Sigmoid colon (tissue), 7 donors: Measurements from ENCODE around the gene QKI. TPM values are rescaled to one million over a fixed set of nuclear protein-coding genes. Genes with fewer than 3 reads are reported as not detected.
A peak's percentile ranks its signal among the peaks of the same experiment; 100 is the strongest.

Experiments used
- DNase-seq: peaks from one replicate; pipeline ENCODE4 v3.0.0-alpha.2; 2019
- H3K27ac ChIP-seq, 4 donors: fragments of 200-600 bp; sonication (generic); one replicate each; pipeline ENCODE4 v1.5.1; 2016 to 2019; ENCODE audit warnings: mild to moderate bottlenecking in 1 of 4
- H3K27me3 ChIP-seq, 3 donors: fragments of 200-600 bp; sonication (generic); one replicate each; pipeline ENCODE4 v1.5.1; 2019; ENCODE audit warnings: mild to moderate bottlenecking in 1 of 3
- H3K36me3 ChIP-seq, 4 donors: fragments of 200-600 bp; sonication (generic); one replicate each; pipeline ENCODE4 v1.5.1; 2016 to 2019
- H3K4me1 ChIP-seq, 4 donors: fragments of 200-600 bp; sonication (generic); one replicate each; pipeline ENCODE4 v1.5.1; 2017 to 2019
- H3K4me3 ChIP-seq, 4 donors: fragments of 200-600 bp; sonication (generic); one replicate each; pipeline ENCODE4 v1.5.1; 2017 to 2019; ENCODE audit warnings: mild to moderate bottlenecking in 2 of 4, moderate library complexity in 1 of 4
- H3K9me3 ChIP-seq, 4 donors: fragments of 200-600 bp in 3 of 4; sonication (generic) in 3 of 4; one replicate each; pipeline versions ENCODE4 v1.5.1 to v1.6.1; 2013 to 2019
- EP300 ChIP-seq, 4 donors: sonication (generic); formaldehyde crosslinking; IDR thresholded peaks; one replicate each; pipeline ENCODE4 v1.6.1; 2017; ENCODE audit warnings: antibody characterized with exemption in 4 of 4
- POLR2A ChIP-seq, 2 donors: fragments of 450-650 bp; IDR thresholded peaks; one replicate each; pipeline ENCODE4 v1.6.1; 2016; ENCODE audit warnings: antibody characterized with exemption in 2 of 2, mild to moderate bottlenecking in 2 of 2, moderate library complexity in 2 of 2
- POLR2AphosphoS5 ChIP-seq, 4 donors: sonication (generic); formaldehyde crosslinking; IDR thresholded peaks; one replicate each; pipeline ENCODE4 v1.6.1; 2017; ENCODE audit warnings: antibody characterized with exemption in 4 of 4
- WGBS, 2 donors: extraction: QIAGEN DNeasy Blood & Tissue Kit; methylation state at CpG; one replicate each; pipeline ENCODE4 v1.1.7; 2013; 5-methylcytosine and 5-hydroxymethylcytosine counted together
- intact Hi-C: fragments of 100-400 bp; cut with DNase I; formaldehyde crosslinking; loops from one replicate; pipeline ENCODE4 v1.15.1; 2023
- polyA plus RNA-seq, 3 donors: library from polyadenylated mRNA; stranded (reverse); fragments of 200-250 nt; gene quantifications; one replicate each; pipeline ENCODE4 v1.2.3, GENCODE V29; 2013
- total RNA-seq, 4 donors: library from RNA; depleted of rRNA; stranded (reverse); fragments of >200 nt; gene quantifications; one replicate each; pipeline ENCODE4 v1.1.0, GENCODE V29; 2016
- TF ChIP-seq, protein P1 (sequence below), 4 experiments: fragments of 450-650 bp in 3 of 4; fragments of 200-600 bp in 1 of 4; IDR thresholded peaks; one replicate each; pipeline ENCODE4 v1.5.1; 2016 to 2019; ENCODE audit warnings: antibody characterized with exemption in 4 of 4, mild to moderate bottlenecking in 3 of 4, moderate library complexity in 2 of 4
- donor health status: healthy with polysubstance abuse.
- donor health status: Bipolar disorder and iron deficiency.
- donor health status: healthy.

The QKI gene
- total and polyA plus RNA-seq, 7 donors, result 9.2 to 146 (median 139) TPM

GRCh38 chr6:163459536-163459935 is 45.0 kb downstream of the QKI start:
- no peaks in the 10 kb centered on the region for H3K9me3 ChIP-seq
- H3K36me3 ChIP-seq, result no peaks in the 10 kb centered on the region
- no peaks in the 10 kb centered on the region for H3K27me3 ChIP-seq
- intact Hi-C loops, result no loop called here
- DNase-seq, result no peak
- H3K4me1 ChIP-seq, result peaks cover 0 to 61% (median 43%) of the 10 kb centered on the region in 4 donors
- WGBS, 2 donors, result 69 to 86% methylated on average over 2 of the region's 2 CpGs
- no peak for TF ChIP-seq EP300 (IDR thresholded peaks at IDR 0.05)
- TF ChIP-seq POLR2AphosphoS5 (IDR thresholded peaks at IDR 0.05), result no peak
- TF ChIP-seq, protein P1, sequence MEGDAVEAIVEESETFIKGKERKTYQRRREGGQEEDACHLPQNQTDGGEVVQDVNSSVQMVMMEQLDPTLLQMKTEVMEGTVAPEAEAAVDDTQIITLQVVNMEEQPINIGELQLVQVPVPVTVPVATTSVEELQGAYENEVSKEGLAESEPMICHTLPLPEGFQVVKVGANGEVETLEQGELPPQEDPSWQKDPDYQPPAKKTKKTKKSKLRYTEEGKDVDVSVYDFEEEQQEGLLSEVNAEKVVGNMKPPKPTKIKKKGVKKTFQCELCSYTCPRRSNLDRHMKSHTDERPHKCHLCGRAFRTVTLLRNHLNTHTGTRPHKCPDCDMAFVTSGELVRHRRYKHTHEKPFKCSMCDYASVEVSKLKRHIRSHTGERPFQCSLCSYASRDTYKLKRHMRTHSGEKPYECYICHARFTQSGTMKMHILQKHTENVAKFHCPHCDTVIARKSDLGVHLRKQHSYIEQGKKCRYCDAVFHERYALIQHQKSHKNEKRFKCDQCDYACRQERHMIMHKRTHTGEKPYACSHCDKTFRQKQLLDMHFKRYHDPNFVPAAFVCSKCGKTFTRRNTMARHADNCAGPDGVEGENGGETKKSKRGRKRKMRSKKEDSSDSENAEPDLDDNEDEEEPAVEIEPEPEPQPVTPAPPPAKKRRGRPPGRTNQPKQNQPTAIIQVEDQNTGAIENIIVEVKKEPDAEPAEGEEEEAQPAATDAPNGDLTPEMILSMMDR (IDR thresholded peaks at IDR 0.05), result no peak
- TF ChIP-seq POLR2A (IDR thresholded peaks at IDR 0.05), result no peak
- H3K27ac ChIP-seq, result peak overlapping the region in 1 of 4 donors; percentile 30
- peak overlapping the region in 1 of 4 donors; percentile 29 for H3K4me3 ChIP-seq

GRCh38 chr6:163460307-163460782 is 45.8 kb downstream of the QKI start:
- intact Hi-C loops, result no loop called here
- Histone ChIP-seq H3K27ac (peak overlapping the region in 3 of 4 donors; percentile 3 to 33 (median 30)), H3K9me3 (no peaks in the 10 kb centered on the region), H3K27me3 (no peaks in the 10 kb centered on the region), H3K4me3 (peak overlapping the region in 3 of 4 donors; percentile 6 to 29 (median 25)), H3K36me3 (no peaks in the 10 kb centered on the region), H3K4me1 (peaks cover 0 to 61% (median 43%) of the 10 kb centered on the region in 4 donors)
- 35 to 38% methylated on average over 5 of the region's 5 CpGs for WGBS, 2 donors
- no peak for DNase-seq
- TF ChIP-seq EP300 (IDR thresholded peaks at IDR 0.05) (no peak), POLR2AphosphoS5 (IDR thresholded peaks at IDR 0.05) (no peak), POLR2A (IDR thresholded peaks at IDR 0.05) (no peak)
- TF ChIP-seq, protein P1 (IDR thresholded peaks at IDR 0.05), result no peak

- no peak for DNase-seq
- 78 to 90% methylated on average over 3 of the region's 3 CpGs for WGBS, 2 donors
- TF ChIP-seq POLR2AphosphoS5 (IDR thresholded peaks at IDR 0.05), result no peak
- no peak for TF ChIP-seq POLR2A (IDR thresholded peaks at IDR 0.05)
- no peak for TF ChIP-seq EP300 (IDR thresholded peaks at IDR 0.05)
- TF ChIP-seq, protein P1 (IDR thresholded peaks at IDR 0.05), result no peak
- intact Hi-C loops, result no loop called here
- Histone ChIP-seq H3K27me3 (no peaks in the 10 kb centered on the region), H3K4me1 (peaks cover 0 to 54% (median 41%) of the 10 kb centered on the region in 4 donors), H3K9me3 (no peaks in the 10 kb centered on the region), H3K4me3 (no peak overlapping the region), H3K36me3 (no peaks in the 10 kb centered on the region), H3K27ac (no peak overlapping the region)
Measured at GRCh38 chr6:163461696-163462095, 47.2 kb downstream of the QKI start.

DNA sequence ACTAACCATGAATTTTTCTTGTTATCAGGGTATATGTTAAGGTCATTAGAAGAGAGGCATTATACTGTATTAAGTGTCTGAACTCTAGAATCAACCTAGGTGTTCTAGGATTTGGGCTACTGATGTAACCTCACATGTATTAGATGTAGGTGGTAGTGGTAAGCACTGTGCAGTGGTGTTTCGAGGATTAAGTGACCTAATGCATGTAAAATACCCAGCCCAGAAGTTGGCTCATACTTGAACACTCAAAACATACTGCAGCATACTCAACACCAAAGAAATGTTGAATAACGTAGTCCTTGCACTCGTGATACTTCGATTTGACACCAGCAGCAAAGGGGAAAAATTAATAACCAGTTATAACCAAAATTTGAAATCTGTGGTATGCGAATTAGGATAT is 48.7 kb downstream of the QKI start:
- TF ChIP-seq POLR2AphosphoS5 (IDR thresholded peaks at IDR 0.05), result no peak
- no peak for TF ChIP-seq POLR2A (IDR thresholded peaks at IDR 0.05)
- TF ChIP-seq, protein P1 (IDR thresholded peaks at IDR 0.05), result no peak
- TF ChIP-seq EP300 (IDR thresholded peaks at IDR 0.05), result no peak
- H3K27me3 ChIP-seq, result no peaks in the 10 kb centered on the region
- H3K4me3 ChIP-seq, result no peak overlapping the region
- intact Hi-C loops, result no loop called here
- H3K27ac ChIP-seq, result no peak overlapping the region
- DNase-seq, result no peak
- no peaks in the 10 kb centered on the region for H3K36me3 ChIP-seq
- H3K4me1 ChIP-seq, result peaks cover 0 to 49% (median 30%) of the 10 kb centered on the region in 4 donors
- no peaks in the 10 kb centered on the region for H3K9me3 ChIP-seq
- WGBS, 2 donors, result 92 to 94% methylated on average over 5 of the region's 5 CpGs

- Histone ChIP-seq H3K27me3 (no peaks in the 10 kb centered on the region), H3K27ac (no peak overlapping the region), H3K36me3 (no peaks in the 10 kb centered on the region), H3K9me3 (no peaks in the 10 kb centered on the region), H3K4me3 (no peak overlapping the region), H3K4me1 (peaks cover 0 to 48% (median 25%) of the 10 kb centered on the region in 4 donors)
- no peak for DNase-seq
- intact Hi-C loops, result no loop called here
- 96 to 97% methylated on average over 1 of the region's 1 CpG for WGBS, 2 donors
- TF ChIP-seq POLR2AphosphoS5 (IDR thresholded peaks at IDR 0.05), result no peak
- TF ChIP-seq, protein P1 (IDR thresholded peaks at IDR 0.05), result no peak
- no peak for TF ChIP-seq POLR2A (IDR thresholded peaks at IDR 0.05)
- TF ChIP-seq EP300 (IDR thresholded peaks at IDR 0.05), result no peak
Measured at GRCh38 chr6:163463795-163464194, 49.3 kb downstream of the QKI start.
